Metanephros (tissue), 2 donors: Measurements from ENCODE around the gene TRAPPC13. TPM values are rescaled to one million over a fixed set of nuclear protein-coding genes. Genes with fewer than 3 reads are reported as not detected.

ENCODE experiments used
- small RNA-seq: library from RNA; depleted of rRNA; stranded (forward); fragments of <200 nt; gene quantifications from one replicate; pipeline ENCODE3, GENCODE V24; 2014; ENCODE audit warnings: low replicate concordance
- total RNA-seq: library from RNA; depleted of rRNA; stranded (reverse); fragments of >200 nt; gene quantifications from one replicate; pipeline ENCODE4 v1.2.3, GENCODE V29; 2014

The TRAPPC13 gene
- total RNA-seq = 26.4 TPM

GRCh38 chr5:65624571-65625555 is at the start of gene TRAPPC13, which contains the start of gene SHLD3:
TRAPPC13 (plus strand) TSS chr5:65625027; CDS start chr5:65625061, 34 bp downstream.
SHLD3 (plus strand) TSS chr5:65625027; CDS start chr5:65629588, 4,561 bp downstream.

GRCh38 chr5:65624025-65624570 is 729 bp upstream of the TRAPPC13 start, which contains the start of gene TRIM23:
TRIM23 (minus strand) TSS chr5:65624333; CDS start chr5:65624274, 59 bp downstream.

Small RNA genes within 50 kb of the gene (small RNA-seq; reads per million reads assigned to genes)
- not detected for gene RNU6-540P

Other genes with a start within 250 kb of the TRAPPC13 start
- gene ADAMTS6, start 143.1 kb upstream of the TRAPPC13 start, total RNA-seq = 7.6 TPM
- gene CENPK, start 61.9 kb upstream of the TRAPPC13 start, total RNA-seq = 9.3 TPM
- 59.8 TPM for gene PPWD1, start 61.7 kb upstream of the TRAPPC13 start, total RNA-seq
- gene TRIM23, start 694 bp upstream of the TRAPPC13 start, total RNA-seq = 27.4 TPM
- gene SHLD3, start within 50 bp of the TRAPPC13 start, total RNA-seq = 3.6 TPM
- 5.5 TPM for gene SGTB, start 97.1 kb downstream of the TRAPPC13 start, total RNA-seq
- gene NLN, start 97.2 kb downstream of the TRAPPC13 start, total RNA-seq = 19.9 TPM